HG02870 (cell line): ENCODE data around the gene GNG7.
"Not testable (repeated sequence)": the region's sequence is repeated elsewhere in the genome, so short reads cannot be mapped to it uniquely, and the experiment has no call there.

ENCODE experiments used
- ATAC-seq: cut with Tn5 transposase; IDR thresholded peaks from one replicate; pipeline ENCODE4 v1.9.1; 2021; ENCODE audit warnings: mild to moderate bottlenecking, moderate library complexity; ENCODE audit not compliant: unreplicated experiment

The GNG7 gene

GRCh38 chr19:2579678-2580280 lies 122.7 kb downstream of the GNG7 start:
- no peak for ATAC-seq

GRCh38 chr19:2578901-2579677 lies 123.4 kb downstream of the GNG7 start:
- no peak for ATAC-seq

DNA sequence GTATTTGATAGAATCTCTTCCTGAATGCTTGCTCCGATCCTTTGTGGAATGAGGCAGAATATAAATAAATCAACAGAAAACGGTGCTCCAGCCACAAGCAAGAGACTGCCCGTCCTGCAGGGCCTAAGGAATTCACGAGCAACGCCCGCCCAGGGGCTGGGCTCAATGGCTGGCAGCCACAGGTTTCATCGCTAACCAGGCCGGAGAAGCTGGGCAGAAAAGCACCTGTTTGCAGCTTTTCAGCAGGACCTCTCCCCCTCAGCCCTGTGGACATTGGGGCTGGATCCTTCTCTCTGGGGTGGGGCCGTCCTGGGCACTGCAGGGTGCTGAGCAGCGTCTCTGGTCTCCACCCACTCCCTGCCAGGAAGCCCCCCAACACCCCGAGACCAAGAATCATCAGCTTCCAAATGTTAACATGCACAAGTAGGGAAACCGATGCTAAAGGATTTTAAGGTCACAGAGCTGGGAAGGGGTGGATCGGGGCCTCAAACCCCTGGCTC lies 124.1 kb downstream of the GNG7 start:
- no peak for ATAC-seq

DNA sequence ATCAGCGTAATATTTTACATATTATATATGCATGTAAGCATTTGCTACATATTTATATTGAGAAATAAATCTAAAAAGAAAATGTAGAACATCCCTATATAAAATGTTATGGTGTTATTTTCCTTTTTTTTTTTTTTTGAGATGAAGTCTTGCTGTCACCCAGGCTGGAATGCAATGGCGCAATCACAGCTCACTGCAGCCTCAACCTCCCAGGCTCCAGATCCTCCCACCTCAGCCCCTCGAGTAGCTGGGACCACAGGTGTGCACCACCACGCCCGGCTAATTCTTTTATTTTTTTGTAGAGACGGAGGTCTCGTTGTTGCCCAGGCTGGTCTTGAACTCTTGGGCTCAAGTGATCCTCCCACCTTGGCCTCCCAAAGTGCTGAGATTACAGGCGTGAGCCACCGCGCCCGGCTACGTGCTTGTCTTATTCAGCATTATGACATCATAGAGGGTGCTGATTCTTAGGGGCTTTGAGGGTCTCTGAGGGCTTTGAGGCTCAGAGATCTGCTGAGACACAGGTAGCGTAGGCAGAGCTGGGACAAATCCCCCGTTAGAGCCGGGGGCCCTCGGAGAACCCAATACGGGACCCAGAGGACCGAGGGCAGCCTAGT lies 124.7 kb downstream of the GNG7 start:
- ATAC-seq, result no peak

DNA sequence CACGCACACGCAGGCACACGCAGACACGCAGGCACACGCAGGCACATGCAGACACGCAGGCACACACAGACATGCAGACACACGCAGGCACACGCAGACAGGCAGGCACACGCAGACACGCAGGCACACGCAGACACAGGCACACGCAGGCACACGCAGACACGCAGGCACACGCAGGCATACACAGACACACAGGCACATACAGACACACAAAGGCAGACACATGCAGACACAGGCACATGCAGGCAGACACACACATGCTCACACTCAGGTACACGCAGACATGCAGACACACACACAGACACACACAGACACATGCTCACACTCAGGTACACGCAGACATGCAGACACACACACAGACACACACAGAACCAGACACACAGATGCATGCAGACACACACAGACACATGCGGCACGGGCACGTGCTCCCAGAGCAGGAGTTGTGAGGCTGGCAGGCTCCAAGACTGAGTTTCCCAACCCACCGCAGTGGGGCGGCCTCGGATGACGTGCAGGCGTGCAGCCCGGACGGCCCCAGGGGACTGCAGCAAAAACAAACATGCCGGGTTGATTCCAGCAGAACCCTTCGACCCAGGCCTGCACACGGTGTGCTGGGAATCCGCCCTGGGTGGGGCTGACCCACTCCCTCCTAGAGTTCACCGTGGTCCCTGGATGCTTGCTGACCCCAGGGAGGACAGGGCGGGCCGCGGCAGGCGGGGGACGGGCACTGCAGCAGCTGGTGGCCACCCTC lies 126.6 kb downstream of the GNG7 start:
- no peak for ATAC-seq

- no peak for ATAC-seq
Observed at GRCh38 chr19:2574971-2575630, 127.4 kb downstream of the GNG7 start.

- no peak for ATAC-seq
Observed at GRCh38 chr19:2574478-2574931, 128.0 kb downstream of the GNG7 start.

DNA sequence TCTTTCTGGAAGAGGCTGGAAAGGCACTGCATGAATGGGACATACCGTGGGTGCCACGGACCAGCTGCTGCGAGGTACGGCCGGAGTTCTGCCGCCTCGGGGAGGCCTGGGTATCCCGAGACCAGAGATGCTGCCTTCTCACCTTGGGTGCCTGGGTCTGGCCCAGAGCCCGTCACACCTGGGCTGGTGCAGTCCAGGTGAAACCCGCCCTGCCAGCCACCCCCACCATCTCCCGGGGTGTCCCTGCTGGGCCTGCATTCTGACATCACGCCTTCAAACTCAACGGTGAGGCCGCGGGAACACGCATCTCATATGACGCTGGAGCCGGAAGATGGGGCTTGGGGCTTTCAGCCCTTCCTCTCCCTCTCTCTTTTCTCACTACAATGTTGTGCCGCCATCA lies 128.6 kb downstream of the GNG7 start:
- ATAC-seq, result no peak

GRCh38 chr19:2572152-2572551 lies 130.3 kb downstream of the GNG7 start:
- not testable (repeated sequence) for ATAC-seq

GRCh38 chr19:2569596-2570465 lies 132.7 kb downstream of the GNG7 start:
- no peak for ATAC-seq

DNA sequence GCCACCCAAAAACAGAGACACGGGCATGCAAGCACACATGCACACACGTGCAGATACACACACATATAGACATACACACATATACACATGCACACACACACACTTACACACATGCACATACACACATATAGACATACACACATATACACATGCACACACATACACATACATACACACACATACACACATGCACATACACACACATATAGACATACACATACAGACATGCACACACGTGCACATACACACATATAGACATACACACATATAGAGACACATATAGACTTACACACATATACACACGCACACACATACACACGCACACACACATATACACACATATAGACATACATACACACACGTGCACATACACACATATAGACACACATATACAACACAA lies 134.5 kb downstream of the GNG7 start:
- ATAC-seq, result no peak

DNA sequence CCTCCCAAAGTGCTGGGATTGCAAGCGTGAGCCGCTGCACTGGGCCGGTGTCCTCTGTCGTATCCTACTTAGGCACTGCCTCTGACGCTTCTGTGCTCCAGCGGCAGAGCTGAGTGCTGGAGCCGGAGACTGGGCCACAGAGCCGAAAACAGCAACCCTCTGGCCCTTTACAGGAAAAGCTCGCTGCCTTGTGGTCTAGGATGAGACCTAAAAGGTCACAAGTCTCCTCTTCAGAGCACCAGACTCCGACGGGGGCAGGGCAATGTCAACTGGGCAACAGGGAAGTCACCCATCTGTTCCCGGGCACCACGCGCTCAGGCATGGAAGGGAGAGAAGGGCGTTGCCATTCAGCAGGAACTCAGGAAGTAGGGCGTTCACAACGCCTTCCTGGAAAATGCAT lies 134.9 kb downstream of the GNG7 start:
- ATAC-seq, result no peak

- not testable (repeated sequence) for ATAC-seq
Observed at GRCh38 chr19:2563546-2563945, 138.9 kb downstream of the GNG7 start.

- ATAC-seq, result peak; percentile 60
Observed at GRCh38 chr19:2561895-2562294, 140.6 kb downstream of the GNG7 start.

GRCh38 chr19:2561221-2561620 lies 141.3 kb downstream of the GNG7 start:
- no peak for ATAC-seq

- no peak for ATAC-seq
Observed at GRCh38 chr19:2560369-2560768, 142.1 kb downstream of the GNG7 start.

DNA sequence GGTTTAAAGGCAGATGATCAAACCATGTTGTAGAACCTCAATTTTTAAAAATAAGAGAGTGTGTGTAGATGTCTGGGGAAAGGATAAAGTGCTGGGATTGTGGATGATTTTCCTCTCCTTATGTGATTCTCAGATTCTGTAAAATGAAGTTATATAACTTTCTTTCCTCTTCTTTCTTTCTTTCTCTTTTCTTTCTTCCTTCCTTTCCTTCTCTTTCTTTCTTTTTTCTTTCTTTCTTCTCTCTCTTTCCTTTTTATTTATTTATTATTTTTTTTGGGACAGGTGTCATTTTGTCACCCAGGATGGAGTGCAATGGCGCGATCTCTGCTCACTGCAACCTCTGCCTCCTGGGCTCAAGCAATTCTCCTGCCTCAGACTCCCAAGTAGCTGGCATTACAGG lies 144.0 kb downstream of the GNG7 start:
- no peak for ATAC-seq

DNA sequence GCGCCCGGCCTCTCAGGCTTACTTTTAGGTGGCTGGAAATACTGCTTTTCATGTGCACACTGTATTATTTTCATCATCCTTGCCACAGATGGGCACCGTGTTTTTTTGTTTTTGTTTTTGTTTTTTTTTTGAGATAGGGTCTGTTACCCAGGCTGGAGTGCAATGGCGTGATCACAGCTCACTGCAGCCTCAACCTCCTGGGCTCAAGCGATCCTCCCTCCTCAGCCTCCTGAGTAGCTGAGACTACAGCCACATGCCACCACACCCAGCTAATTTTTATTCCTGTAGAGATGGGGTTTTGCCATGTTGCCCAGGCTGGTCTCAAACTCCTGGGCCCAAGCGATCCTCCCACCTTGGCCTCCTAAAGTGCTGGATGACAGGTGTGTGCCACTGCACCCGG lies 144.4 kb downstream of the GNG7 start:
- ATAC-seq, result not testable (repeated sequence)

- no peak for ATAC-seq
Observed at GRCh38 chr19:2557093-2557440, 145.4 kb downstream of the GNG7 start.
